AG04450 (cell line): ENCODE results near the gene KMT2B. TPM values are rescaled to one million over a fixed set of nuclear protein-coding genes. Genes with fewer than 3 reads are reported as not detected.

Experiments used
- CTCF ChIA-PET: fragments of 300-600, 350-600 bp; formaldehyde crosslinking; extraction: SDS; loops from one replicate; lab custom pipeline; 2022; ENCODE audit warnings: antibody characterized with exemption, inconsistent platforms; lab: Charles Lee
- POLR2A ChIA-PET: fragments of 350-600 bp; formaldehyde crosslinking; extraction: SDS; loops from one replicate; lab custom pipeline; 2021; ENCODE audit warnings: antibody characterized with exemption, inconsistent platforms; lab: Yijun Ruan, JAX
- DNase-seq: peaks from one replicate; pipeline ENCODE4 v3.0.0-alpha.2; 2011; ENCODE audit warnings: low read depth, low spot score
- H3K27ac ChIP-seq: one replicate; pipeline ENCODE4 v1.5.1; 2012; ENCODE audit warnings: low read depth, low read length, control low read depth
- H3K27me3 ChIP-seq: one replicate; pipeline ENCODE4 v1.6.0; 2012; ENCODE audit warnings: low read length; ENCODE audit not compliant: control insufficient read depth, insufficient read depth
- H3K4me3 ChIP-seq: 2 replicates; pipeline ENCODE4 v1.5.1; 2011; ENCODE audit warnings: mild to moderate bottlenecking, low read depth, low read length, control low read depth
- H3K9me3 ChIP-seq: 2 replicates; pipeline ENCODE4 v1.5.1; 2012; ENCODE audit warnings: low read length; ENCODE audit not compliant: control insufficient read depth, insufficient read depth
- polyA plus RNA-seq: library from polyadenylated mRNA; depleted of rRNA; stranded (reverse); fragments of >200 nt; gene quantifications from 2 replicates; pipeline ENCODE4 v1.2.3, GENCODE V29; 2011
- TF ChIP-seq, protein P1 (sequence below): IDR thresholded peaks from 2 replicates; pipeline ENCODE4 v1.5.1; 2011; ENCODE audit warnings: low read depth, low read length, control low read depth, inconsistent platforms

The KMT2B gene
- polyA plus RNA-seq, 1 experiment, result 6.1 TPM

DNA sequence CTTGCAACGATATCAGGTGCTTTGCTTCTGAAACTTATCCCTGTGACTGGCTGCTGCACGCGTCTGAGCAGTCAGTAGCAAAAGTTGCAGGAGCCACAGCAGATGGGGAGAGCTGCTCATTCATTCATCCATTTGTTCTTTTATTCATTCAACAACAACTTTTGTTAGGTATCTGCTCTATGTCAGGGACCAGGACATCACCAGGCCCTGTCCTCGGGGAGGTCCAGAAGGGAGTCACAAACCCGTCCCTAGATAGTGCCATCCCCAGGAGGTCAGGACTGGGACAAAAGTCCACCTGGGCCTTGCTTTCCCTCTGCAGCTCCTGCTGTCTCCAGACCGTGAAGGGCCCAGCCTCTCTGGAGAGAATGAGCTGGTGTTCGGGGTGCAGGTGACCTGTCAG, 60.2 kb downstream of the KMT2B start:
- POLR2A ChIA-PET, result no interaction called here
- H3K9me3 ChIP-seq, result no peaks in the 10 kb centered on the region
- H3K27ac ChIP-seq, result no peak overlapping the region
- TF ChIP-seq, protein P1, sequence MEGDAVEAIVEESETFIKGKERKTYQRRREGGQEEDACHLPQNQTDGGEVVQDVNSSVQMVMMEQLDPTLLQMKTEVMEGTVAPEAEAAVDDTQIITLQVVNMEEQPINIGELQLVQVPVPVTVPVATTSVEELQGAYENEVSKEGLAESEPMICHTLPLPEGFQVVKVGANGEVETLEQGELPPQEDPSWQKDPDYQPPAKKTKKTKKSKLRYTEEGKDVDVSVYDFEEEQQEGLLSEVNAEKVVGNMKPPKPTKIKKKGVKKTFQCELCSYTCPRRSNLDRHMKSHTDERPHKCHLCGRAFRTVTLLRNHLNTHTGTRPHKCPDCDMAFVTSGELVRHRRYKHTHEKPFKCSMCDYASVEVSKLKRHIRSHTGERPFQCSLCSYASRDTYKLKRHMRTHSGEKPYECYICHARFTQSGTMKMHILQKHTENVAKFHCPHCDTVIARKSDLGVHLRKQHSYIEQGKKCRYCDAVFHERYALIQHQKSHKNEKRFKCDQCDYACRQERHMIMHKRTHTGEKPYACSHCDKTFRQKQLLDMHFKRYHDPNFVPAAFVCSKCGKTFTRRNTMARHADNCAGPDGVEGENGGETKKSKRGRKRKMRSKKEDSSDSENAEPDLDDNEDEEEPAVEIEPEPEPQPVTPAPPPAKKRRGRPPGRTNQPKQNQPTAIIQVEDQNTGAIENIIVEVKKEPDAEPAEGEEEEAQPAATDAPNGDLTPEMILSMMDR, result no peak
- H3K27me3 ChIP-seq, result no peaks in the 10 kb centered on the region
- no peak for DNase-seq
- CTCF ChIA-PET, result no interaction called here
- H3K4me3 ChIP-seq, result no peak overlapping the region

DNA sequence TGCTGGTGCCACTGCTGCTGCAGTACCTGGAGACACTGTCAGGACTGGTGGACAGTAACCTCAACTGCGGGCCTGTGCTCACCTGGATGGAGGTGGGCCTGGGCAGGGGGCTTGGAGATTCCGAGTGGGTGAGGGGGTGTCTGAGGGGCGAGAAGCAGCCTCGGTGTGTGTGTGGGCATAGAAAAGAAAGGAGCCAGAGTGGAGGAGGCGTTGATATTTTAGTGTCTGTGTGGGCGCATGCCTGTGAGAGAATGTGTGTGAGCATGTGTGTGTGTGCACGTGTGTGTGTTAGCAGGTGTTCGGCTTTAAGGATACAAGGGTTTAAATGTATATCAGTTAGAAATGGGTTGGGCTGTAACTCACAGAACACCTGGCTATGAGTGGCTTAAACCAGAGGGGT, 61.2 kb downstream of the KMT2B start:
- CTCF ChIA-PET, result no interaction called here
- Histone ChIP-seq H3K9me3 (no peaks in the 10 kb centered on the region), H3K4me3 (no peak overlapping the region), H3K27ac (no peak overlapping the region), H3K27me3 (no peaks in the 10 kb centered on the region)
- DNase-seq, result no peak
- TF ChIP-seq, protein P1, result no peak
- POLR2A ChIA-PET, result no interaction called here

DNA sequence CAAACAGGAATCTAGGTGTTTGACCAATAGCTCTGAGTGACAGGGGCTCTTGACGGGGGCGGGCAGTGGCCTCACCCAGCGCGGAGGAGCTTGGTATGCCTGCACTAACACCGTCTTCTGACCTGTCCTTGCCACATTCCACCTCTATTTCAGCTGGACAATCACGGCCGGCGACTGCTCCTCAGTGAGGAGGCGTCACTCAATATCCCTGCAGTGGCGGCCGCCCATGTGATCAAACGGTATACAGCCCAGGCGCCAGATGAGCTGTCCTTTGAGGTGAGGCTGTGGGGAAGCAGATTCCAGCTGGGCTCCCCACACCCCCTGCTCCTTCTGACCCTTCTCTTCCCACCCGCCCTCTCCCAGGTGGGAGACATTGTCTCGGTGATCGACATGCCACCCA, 62.3 kb downstream of the KMT2B start:
- ChIA-PET POLR2A (no interaction called here), CTCF (no interaction called here)
- H3K27ac ChIP-seq, result no peak overlapping the region
- DNase-seq, result no peak
- H3K9me3 ChIP-seq, result no peaks in the 10 kb centered on the region
- TF ChIP-seq, protein P1, result no peak
- no peaks in the 10 kb centered on the region for H3K27me3 ChIP-seq
- H3K4me3 ChIP-seq, result no peak overlapping the region

DNA sequence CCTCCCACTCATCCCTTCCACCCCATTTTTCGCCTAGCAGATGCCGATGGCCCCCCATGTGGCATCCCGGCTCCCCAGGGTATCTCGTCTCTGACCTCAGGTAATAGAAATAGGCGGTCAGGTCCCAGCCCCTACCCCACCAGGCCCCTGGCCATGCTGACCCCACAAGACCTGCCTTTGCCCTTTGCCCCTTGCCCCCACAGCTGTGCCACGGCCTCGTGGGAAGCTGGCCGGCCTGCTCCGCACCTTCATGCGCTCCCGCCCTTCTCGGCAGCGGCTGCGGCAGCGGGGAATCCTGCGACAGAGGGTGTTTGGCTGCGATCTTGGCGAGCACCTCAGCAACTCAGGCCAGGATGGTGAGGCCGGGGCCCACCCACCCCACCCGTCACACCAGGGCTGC, 62.9 kb downstream of the KMT2B start:
- ChIA-PET CTCF (no interaction called here), POLR2A (no interaction called here)

DNA sequence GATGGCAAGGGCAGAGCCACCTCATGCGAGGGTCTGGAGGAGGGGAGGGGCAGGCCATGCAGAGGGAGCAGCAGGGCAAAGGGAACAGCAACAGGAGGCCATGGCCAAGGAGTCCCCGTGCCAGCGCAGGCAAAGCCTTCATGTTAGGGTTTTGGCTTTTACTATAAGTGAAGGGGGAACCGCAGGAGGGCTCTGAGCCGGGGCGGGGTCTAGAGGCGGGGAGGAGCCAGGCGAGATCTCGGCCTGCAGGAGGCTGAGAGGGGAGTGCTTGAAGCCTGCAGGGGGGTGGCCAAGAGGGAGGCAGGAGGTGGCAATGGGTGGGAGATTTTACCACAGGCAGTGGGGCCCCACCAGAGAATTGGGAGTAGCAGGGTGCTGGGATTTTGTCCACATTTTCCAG, 63.8 kb downstream of the KMT2B start:
- POLR2A ChIA-PET, result no interaction called here
- CTCF ChIA-PET, result no interaction called here
- TF ChIP-seq, protein P1, result no peak
- no peak overlapping the region for H3K4me3 ChIP-seq
- H3K27me3 ChIP-seq, result no peaks in the 10 kb centered on the region
- DNase-seq, result no peak
- H3K9me3 ChIP-seq, result no peaks in the 10 kb centered on the region
- H3K27ac ChIP-seq, result no peak overlapping the region

More for the DNA sequence above, 62.9 kb downstream of the KMT2B start:
- Histone ChIP-seq H3K27me3 (no peaks in the 10 kb centered on the region), H3K9me3 (no peaks in the 10 kb centered on the region), H3K4me3 (no peak overlapping the region), H3K27ac (no peak overlapping the region)
- TF ChIP-seq, protein P1, result no peak
- DNase-seq, result no peak
